Endothelial cell of umbilical vein (primary cell): Measurements from ENCODE around the gene PRSS21.

Source experiments
- CTCF ChIP-seq, 2 donors: IDR thresholded peaks; 1 replicate in 1 of 2; 2 replicates in 1 of 2; pipeline ENCODE4 v1.5.1; 2011; ENCODE audit warnings: low read length in 2 of 2, mild to moderate bottlenecking in 2 of 2, moderate library complexity in 2 of 2, control low read depth in 1 of 2, inconsistent platforms in 1 of 2, low read depth in 1 of 2; ENCODE audit not compliant: insufficient read depth in 1 of 2; ENCODE audit errors: extremely low read depth in 1 of 2
- EZH2 ChIP-seq: IDR thresholded peaks from 2 replicates; pipeline ENCODE4 v1.6.1; 2012; ENCODE audit warnings: borderline replicate concordance, low read depth, mild to moderate bottlenecking, moderate library complexity, low read length, inconsistent platforms; ENCODE audit not compliant: severe bottlenecking
- JUN ChIP-seq: IDR thresholded peaks from 2 replicates; pipeline ENCODE4 v1.6.1; 2011; ENCODE audit warnings: borderline replicate concordance, low read depth; ENCODE audit not compliant: insufficient read length, insufficient read depth
- POLR2A ChIP-seq: IDR thresholded peaks from 2 replicates; pipeline ENCODE4 v1.6.1; 2012; ENCODE audit warnings: low read depth, mild to moderate bottlenecking, control low read depth, low read length
- POLR2AphosphoS5 ChIP-seq: IDR thresholded peaks from 2 replicates; pipeline ENCODE4 v1.6.1; 2012; ENCODE audit warnings: low read depth, mild to moderate bottlenecking, control low read depth, low read length, moderate library complexity; ENCODE audit not compliant: insufficient read depth

DNA sequence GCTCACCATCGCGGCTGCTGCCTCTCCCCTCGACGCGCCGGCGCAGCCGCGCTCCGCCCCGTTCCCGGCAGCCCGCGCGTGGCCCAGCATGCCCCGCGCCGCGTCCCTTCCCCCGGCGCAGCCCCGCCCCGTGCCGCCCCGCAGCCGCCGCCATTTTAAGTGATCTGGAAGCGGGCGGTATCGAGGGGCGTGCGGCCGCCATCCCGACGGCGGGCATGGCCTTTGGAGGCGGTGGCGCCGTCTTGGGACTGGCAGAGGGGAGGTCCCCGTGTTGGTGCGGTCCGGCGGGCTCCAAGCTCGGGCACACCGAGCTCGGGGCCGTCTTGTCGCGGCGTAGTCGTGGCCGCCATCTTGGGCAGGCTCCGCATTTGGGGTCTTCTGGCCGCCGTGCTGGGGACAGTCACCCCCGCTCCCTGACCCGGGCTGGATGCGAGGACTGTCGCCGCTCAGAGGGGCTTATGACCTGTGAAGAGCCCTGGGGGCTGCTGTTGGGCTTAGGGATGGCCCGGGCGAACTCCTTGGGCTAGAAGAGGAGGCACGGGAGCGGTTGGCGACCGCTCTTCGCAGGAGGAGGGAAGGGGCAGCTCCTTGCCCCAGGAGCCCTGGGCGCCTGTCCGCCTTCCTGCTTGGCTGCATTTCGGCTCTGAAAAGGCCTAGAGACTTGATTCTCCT is 39.7 kb upstream of the PRSS21 start, which contains the start of gene ELOB:
- TF ChIP-seq EZH2 (no peak), CTCF (IDR thresholded peaks at IDR 0.05; ENCODE audit: extremely low read depth in 1 of 2, insufficient read depth in 1 of 2, low read depth in 1 of 2, low read length in 2 of 2) (no peak), POLR2A (peak; percentile 82), POLR2AphosphoS5 (peak; percentile 92), JUN (no peak)
